Natural killer cell treated with Interleukin-12 subunit alpha and Interleukin-12 subunit beta and Interleukin-15 and Interleukin-18, amount 100 ng/mL, for 72 hours (primary cell): Measurements from ENCODE around the gene MICOS13. TPM values are rescaled to one million over a fixed set of nuclear protein-coding genes. Genes with fewer than 3 reads are reported as not detected.

Experiments
- ATAC-seq, 2 donors: fragments of 150-1000 bp; cut with Tn5 transposase in 1 of 2; sonication (Bioruptor Pico), chemical (Tn5 transposase) in 1 of 2; 2 replicates each; pipeline ENCODE4 v1.10.0; 2021
- DNase-seq: peaks from one replicate; pipeline ENCODE4 v3.0.0; 2022; ENCODE audit warnings: low spot score
- H3K27ac Mint-ChIP-seq, 2 donors: 1 replicate in 1 of 2; 2 replicates in 1 of 2; pipeline ENCODE4 v1.8.0; 2022; ENCODE audit warnings: mixed read lengths in 2 of 2, mild to moderate bottlenecking in 1 of 2, moderate library complexity in 1 of 2
- H3K27me3 Mint-ChIP-seq, 2 donors: 1 replicate in 1 of 2; 2 replicates in 1 of 2; pipeline ENCODE4 v1.8.0; 2022; ENCODE audit warnings: mixed read lengths in 2 of 2
- H3K36me3 Mint-ChIP-seq: one replicate; pipeline ENCODE4 v1.8.0; 2022; ENCODE audit warnings: mixed read lengths
- H3K4me1 Mint-ChIP-seq, 2 donors: 1 replicate in 1 of 2; 2 replicates in 1 of 2; pipeline ENCODE4 v1.8.0; 2022; ENCODE audit warnings: low read depth in 2 of 2, mixed read lengths in 2 of 2, mild to moderate bottlenecking in 1 of 2
- H3K4me3 Mint-ChIP-seq: one replicate; pipeline ENCODE4 v1.8.0; 2022; ENCODE audit warnings: mixed read lengths
- H3K9me3 Mint-ChIP-seq: 2 replicates; pipeline ENCODE4 v1.8.0; 2022; ENCODE audit warnings: mixed read lengths
- total RNA-seq, 2 donors: library from RNA; stranded (reverse); gene quantifications; one replicate each; pipeline ENCODE4 v1.2.3, GENCODE V29; 2022

MICOS13 gene
- total RNA-seq, 2 donors from 2014 or later, result 40.7 to 41.4 TPM

- H3K9me3 Mint-ChIP-seq, result no peaks in the 10 kb centered on the region
- H3K27me3 Mint-ChIP-seq, result no peaks in the 10 kb centered on the region
- H3K4me3 Mint-ChIP-seq, result no peak overlapping the region
- ATAC-seq (no peak), DNase-seq (no peak)
- H3K36me3 Mint-ChIP-seq, result no peaks in the 10 kb centered on the region
- H3K4me1 Mint-ChIP-seq, result peaks cover 11 to 14% of the 10 kb centered on the region in 2 donors
- no peak overlapping the region for H3K27ac Mint-ChIP-seq
These were observed 4.1 kb downstream of the MICOS13 start for GRCh38 chr19:5676105-5676771.

GRCh38 chr19:5674714-5675113 is 5.6 kb downstream of the MICOS13 start:
- H3K9me3 Mint-ChIP-seq, result no peaks in the 10 kb centered on the region
- no peak for DNase-seq
- H3K4me3 Mint-ChIP-seq, result no peak overlapping the region
- no peaks in the 10 kb centered on the region for H3K36me3 Mint-ChIP-seq
- no peaks in the 10 kb centered on the region for H3K27me3 Mint-ChIP-seq
- peaks cover 5 to 7% of the 10 kb centered on the region in 2 donors for H3K4me1 Mint-ChIP-seq
- H3K27ac Mint-ChIP-seq, result no peak overlapping the region
- ATAC-seq, result no peak

GRCh38 chr19:5673752-5674151 is 6.6 kb downstream of the MICOS13 start:
- no peak overlapping the region for H3K4me3 Mint-ChIP-seq
- H3K4me1 Mint-ChIP-seq, result peaks cover 0 to 3% of the 10 kb centered on the region in 2 donors
- no peaks in the 10 kb centered on the region for H3K9me3 Mint-ChIP-seq
- DNase-seq, result no peak
- no peaks in the 10 kb centered on the region for H3K27me3 Mint-ChIP-seq
- H3K36me3 Mint-ChIP-seq, result no peaks in the 10 kb centered on the region
- H3K27ac Mint-ChIP-seq, result no peak overlapping the region
- no peak for ATAC-seq

GRCh38 chr19:5672708-5673459 is 7.4 kb downstream of the MICOS13 start:
- Mint-ChIP-seq H3K4me3 (no peak overlapping the region), H3K27me3 (no peaks in the 10 kb centered on the region), H3K36me3 (no peaks in the 10 kb centered on the region), H3K9me3 (no peaks in the 10 kb centered on the region), H3K4me1 (peaks cover 0 to 3% of the 10 kb centered on the region in 2 donors), H3K27ac (no peak overlapping the region)
- no peak for DNase-seq
- ATAC-seq, result no peak

- ATAC-seq, result no peak
- no peaks in the 10 kb centered on the region for H3K9me3 Mint-ChIP-seq
- H3K27ac Mint-ChIP-seq, result no peak overlapping the region
- H3K27me3 Mint-ChIP-seq, result no peaks in the 10 kb centered on the region
- H3K4me1 Mint-ChIP-seq, result peaks cover 0 to 3% of the 10 kb centered on the region in 2 donors
- no peak for DNase-seq
- no peak overlapping the region for H3K4me3 Mint-ChIP-seq
- H3K36me3 Mint-ChIP-seq, result no peaks in the 10 kb centered on the region
These were observed 8.7 kb downstream of the MICOS13 start for GRCh38 chr19:5671600-5671999.

GRCh38 chr19:5669212-5669611 is 11.1 kb downstream of the MICOS13 start:
- Mint-ChIP-seq H3K36me3 (peaks cover 5% of the 10 kb centered on the region), H3K27ac (no peak overlapping the region), H3K9me3 (no peaks in the 10 kb centered on the region), H3K27me3 (no peaks in the 10 kb centered on the region), H3K4me1 (peaks cover 0 to 6% of the 10 kb centered on the region in 2 donors), H3K4me3 (no peak overlapping the region)
- ATAC-seq (no peak), DNase-seq (no peak)

- Mint-ChIP-seq H3K27ac (no peak overlapping the region), H3K9me3 (no peaks in the 10 kb centered on the region), H3K4me1 (peaks cover 0 to 6% of the 10 kb centered on the region in 2 donors), H3K4me3 (no peak overlapping the region), H3K36me3 (peaks cover 5% of the 10 kb centered on the region), H3K27me3 (no peaks in the 10 kb centered on the region)
- DNase-seq, result no peak
- ATAC-seq, result no peak
These were observed 12.5 kb downstream of the MICOS13 start for GRCh38 chr19:5667751-5668271.

- Mint-ChIP-seq H3K36me3 (peaks cover 5% of the 10 kb centered on the region), H3K9me3 (no peaks in the 10 kb centered on the region), H3K27ac (no peak overlapping the region)
These were observed 13.2 kb downstream of the MICOS13 start for GRCh38 chr19:5666921-5667610.

GRCh38 chr19:5665781-5666513 is 14.4 kb downstream of the MICOS13 start:
- peaks cover 0 to 6% of the 10 kb centered on the region in 2 donors for H3K4me1 Mint-ChIP-seq
- H3K4me3 Mint-ChIP-seq, result no peak overlapping the region
- peak overlapping the region in 1 of 2 donors; percentile 43 for H3K27ac Mint-ChIP-seq
- no peaks in the 10 kb centered on the region for H3K9me3 Mint-ChIP-seq
- ATAC-seq (no peak), DNase-seq (no peak)
- no peaks in the 10 kb centered on the region for H3K27me3 Mint-ChIP-seq
- peaks cover 5% of the 10 kb centered on the region for H3K36me3 Mint-ChIP-seq

More at GRCh38 chr19:5666921-5667610, 13.2 kb downstream of the MICOS13 start:
- no peaks in the 10 kb centered on the region for H3K27me3 Mint-ChIP-seq
- H3K4me1 Mint-ChIP-seq, result peaks cover 0 to 6% of the 10 kb centered on the region in 2 donors
- ATAC-seq (no peak), DNase-seq (no peak)
- no peak overlapping the region for H3K4me3 Mint-ChIP-seq

GRCh38 chr19:5664515-5664914 is 15.8 kb downstream of the MICOS13 start:
- Mint-ChIP-seq H3K36me3 (peaks cover 5% of the 10 kb centered on the region), H3K27ac (no peak overlapping the region), H3K4me3 (no peak overlapping the region), H3K4me1 (peaks cover 0 to 6% of the 10 kb centered on the region in 2 donors), H3K27me3 (no peaks in the 10 kb centered on the region), H3K9me3 (no peaks in the 10 kb centered on the region)
- peak; percentile 6 for DNase-seq
- ATAC-seq, result no peak

GRCh38 chr19:5663904-5664303 is 16.4 kb downstream of the MICOS13 start:
- H3K27me3 Mint-ChIP-seq, result no peaks in the 10 kb centered on the region
- no peak for ATAC-seq
- H3K9me3 Mint-ChIP-seq, result no peaks in the 10 kb centered on the region

GRCh38 chr19:5661483-5661882 is 18.8 kb downstream of the MICOS13 start:
- H3K27me3 Mint-ChIP-seq, result no peaks in the 10 kb centered on the region
- no peak overlapping the region for H3K27ac Mint-ChIP-seq
- H3K9me3 Mint-ChIP-seq, result no peaks in the 10 kb centered on the region
- H3K4me3 Mint-ChIP-seq, result no peak overlapping the region
- DNase-seq, result no peak
- H3K4me1 Mint-ChIP-seq, result peaks cover 0 to 6% of the 10 kb centered on the region in 2 donors
- peak in 1 of 2 donors; percentile 49 for ATAC-seq
- peaks cover 10% of the 10 kb centered on the region for H3K36me3 Mint-ChIP-seq

More at GRCh38 chr19:5663904-5664303, 16.4 kb downstream of the MICOS13 start:
- no peak overlapping the region for H3K27ac Mint-ChIP-seq
- H3K4me3 Mint-ChIP-seq, result no peak overlapping the region
- H3K36me3 Mint-ChIP-seq, result peaks cover 5% of the 10 kb centered on the region
- H3K4me1 Mint-ChIP-seq, result peaks cover 0 to 6% of the 10 kb centered on the region in 2 donors
- peak; percentile 51 for DNase-seq

GRCh38 chr19:5655412-5655811 is 24.9 kb downstream of the MICOS13 start:
- Mint-ChIP-seq H3K4me3 (no peak overlapping the region), H3K27me3 (no peaks in the 10 kb centered on the region), H3K36me3 (peaks cover 15% of the 10 kb centered on the region), H3K9me3 (no peaks in the 10 kb centered on the region), H3K27ac (no peak overlapping the region), H3K4me1 (no peaks in the 10 kb centered on the region)
- ATAC-seq (no peak), DNase-seq (no peak)
